Measurements from ENCODE around the gene RAD21L1. TPM values are rescaled to one million over a fixed set of nuclear protein-coding genes. Genes with fewer than 3 reads are reported as not detected.

Gene RAD21L1
- total RNA-seq, 4 donors from 2014 or later, result not detected

DNA sequence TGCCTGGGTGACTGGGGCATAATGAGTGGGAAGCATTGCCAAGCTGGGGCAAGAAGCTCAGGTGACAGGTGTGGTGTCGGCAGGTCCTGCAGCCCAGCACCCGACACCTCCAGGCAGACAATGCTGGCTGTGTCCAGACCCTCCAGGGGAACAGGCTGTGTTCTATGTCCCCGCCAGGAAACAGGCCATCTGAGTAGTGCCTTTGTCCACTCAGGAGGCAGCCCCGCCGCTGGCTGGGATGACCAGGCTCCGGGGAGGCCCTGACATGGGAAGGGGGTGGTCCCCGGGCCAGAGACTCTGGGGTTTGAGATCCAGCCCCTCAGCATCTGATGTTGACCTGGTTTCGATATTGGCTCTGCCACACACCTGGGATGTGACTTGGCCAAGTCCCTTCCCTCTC, 68.7 kb downstream of the RAD21L1 start:
- intact Hi-C loops (cut with DNase I), result no loop called here
- no peak overlapping the region for H3K27ac ChIP-seq
- peaks cover 0 to 5% (median 0%) of the 10 kb centered on the region in 3 donors for H3K36me3 ChIP-seq
- H3K4me3 ChIP-seq, result no peak overlapping the region
- whole genome bisulfite sequencing, 2 donors, result no CpG with 5 or more reads among the region's 8 CpGs
- no peaks in the 10 kb centered on the region for H3K9me3 ChIP-seq
- DNase-seq, result no peak
- H3K27me3 ChIP-seq, result no peaks in the 10 kb centered on the region
- no peaks in the 10 kb centered on the region for H3K4me1 ChIP-seq
- TF ChIP-seq, protein P1, sequence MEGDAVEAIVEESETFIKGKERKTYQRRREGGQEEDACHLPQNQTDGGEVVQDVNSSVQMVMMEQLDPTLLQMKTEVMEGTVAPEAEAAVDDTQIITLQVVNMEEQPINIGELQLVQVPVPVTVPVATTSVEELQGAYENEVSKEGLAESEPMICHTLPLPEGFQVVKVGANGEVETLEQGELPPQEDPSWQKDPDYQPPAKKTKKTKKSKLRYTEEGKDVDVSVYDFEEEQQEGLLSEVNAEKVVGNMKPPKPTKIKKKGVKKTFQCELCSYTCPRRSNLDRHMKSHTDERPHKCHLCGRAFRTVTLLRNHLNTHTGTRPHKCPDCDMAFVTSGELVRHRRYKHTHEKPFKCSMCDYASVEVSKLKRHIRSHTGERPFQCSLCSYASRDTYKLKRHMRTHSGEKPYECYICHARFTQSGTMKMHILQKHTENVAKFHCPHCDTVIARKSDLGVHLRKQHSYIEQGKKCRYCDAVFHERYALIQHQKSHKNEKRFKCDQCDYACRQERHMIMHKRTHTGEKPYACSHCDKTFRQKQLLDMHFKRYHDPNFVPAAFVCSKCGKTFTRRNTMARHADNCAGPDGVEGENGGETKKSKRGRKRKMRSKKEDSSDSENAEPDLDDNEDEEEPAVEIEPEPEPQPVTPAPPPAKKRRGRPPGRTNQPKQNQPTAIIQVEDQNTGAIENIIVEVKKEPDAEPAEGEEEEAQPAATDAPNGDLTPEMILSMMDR (IDR thresholded peaks at IDR 0.05), result no peak
- TF ChIP-seq POLR2A (IDR thresholded peaks at IDR 0.05), result no peak

DNA sequence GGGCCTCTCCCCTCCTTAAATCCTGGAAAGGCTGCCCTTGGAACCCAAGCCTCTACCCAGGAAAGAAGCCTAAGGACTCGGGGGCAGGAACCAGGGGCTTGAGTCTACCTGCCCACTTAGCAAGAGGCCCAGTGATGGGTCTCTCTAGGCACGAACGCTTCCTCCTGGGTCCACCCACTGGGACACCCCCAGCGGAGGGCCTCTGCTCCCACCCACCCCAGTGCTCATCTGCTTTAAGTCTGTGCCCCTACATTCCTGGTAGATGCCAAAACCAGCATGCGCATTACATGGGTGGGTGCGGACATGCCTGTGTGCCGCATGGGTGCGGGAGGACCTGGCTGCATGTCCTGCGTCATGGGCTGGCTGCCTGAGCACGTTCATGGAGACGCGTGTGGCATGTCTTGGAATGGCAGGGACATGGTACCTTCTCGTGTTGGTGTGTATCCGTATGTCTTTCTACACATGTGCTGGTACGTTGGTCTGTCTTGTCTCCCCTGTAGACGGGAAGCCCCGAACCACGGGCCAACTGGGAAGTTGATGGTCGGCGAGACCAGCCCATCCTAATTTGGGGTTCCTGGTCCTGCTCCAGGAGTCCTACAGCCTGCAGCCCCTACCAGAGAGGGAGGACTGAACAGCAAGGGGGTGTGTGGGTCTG, 69.6 kb downstream of the RAD21L1 start:
- Histone ChIP-seq H3K4me1 (peaks cover 0 to under 1% (median under 1%) of the 10 kb centered on the region in 3 donors), H3K27ac (no peak overlapping the region), H3K9me3 (no peaks in the 10 kb centered on the region), H3K4me3 (no peak overlapping the region), H3K36me3 (peaks cover 0 to 5% (median 0%) of the 10 kb centered on the region in 3 donors), H3K27me3 (no peaks in the 10 kb centered on the region)
- 60 to 86% methylated on average over 1 to 4 of the region's 20 CpGs for WGBS, 2 donors
- no peak for DNase-seq
- TF ChIP-seq POLR2A (IDR thresholded peaks at IDR 0.05), result no peak
- TF ChIP-seq, protein P1 (IDR thresholded peaks at IDR 0.05), result no peak
- intact Hi-C loops (cut with DNase I), result no loop called here

DNA sequence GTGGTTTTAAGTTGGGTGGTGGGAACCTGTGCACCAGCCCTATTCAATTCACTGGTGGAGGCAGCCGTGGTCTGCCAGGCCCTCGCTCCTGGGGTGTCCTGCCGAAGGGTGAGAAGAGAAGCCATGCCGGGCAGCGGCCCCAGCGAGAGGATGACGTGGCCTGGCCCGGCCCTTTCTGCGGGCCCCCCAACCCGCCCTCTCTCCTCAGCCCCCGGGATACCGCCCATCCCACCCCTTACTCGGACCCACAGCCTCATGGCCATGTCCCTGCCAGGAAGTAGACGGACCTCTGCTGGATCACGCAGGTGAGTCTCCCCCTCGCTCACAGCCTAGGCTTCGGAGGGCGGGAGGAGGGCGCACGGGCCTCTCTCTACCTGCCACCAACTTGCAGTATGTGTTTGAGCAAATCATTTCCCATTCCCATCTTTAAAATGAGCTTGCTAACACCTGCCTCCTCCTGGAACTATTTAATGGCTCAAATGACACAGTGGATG, 70.3 kb downstream of the RAD21L1 start:
- no peak for DNase-seq
- H3K27ac ChIP-seq, result no peak overlapping the region
- intact Hi-C loops (cut with DNase I), result no loop called here
- TF ChIP-seq, protein P1 (IDR thresholded peaks at IDR 0.05), result no peak
- TF ChIP-seq POLR2A (IDR thresholded peaks at IDR 0.05), result no peak
- H3K4me1 ChIP-seq, result peaks cover 0 to 8% (median 7%) of the 10 kb centered on the region in 3 donors
- no peaks in the 10 kb centered on the region for H3K9me3 ChIP-seq
- no peak overlapping the region for H3K4me3 ChIP-seq
- H3K27me3 ChIP-seq, result no peaks in the 10 kb centered on the region
- 75 to 95% methylated on average over 2 to 10 of the region's 20 CpGs for WGBS, 2 donors
- peaks cover 0 to 5% (median 0%) of the 10 kb centered on the region in 3 donors for H3K36me3 ChIP-seq

DNA sequence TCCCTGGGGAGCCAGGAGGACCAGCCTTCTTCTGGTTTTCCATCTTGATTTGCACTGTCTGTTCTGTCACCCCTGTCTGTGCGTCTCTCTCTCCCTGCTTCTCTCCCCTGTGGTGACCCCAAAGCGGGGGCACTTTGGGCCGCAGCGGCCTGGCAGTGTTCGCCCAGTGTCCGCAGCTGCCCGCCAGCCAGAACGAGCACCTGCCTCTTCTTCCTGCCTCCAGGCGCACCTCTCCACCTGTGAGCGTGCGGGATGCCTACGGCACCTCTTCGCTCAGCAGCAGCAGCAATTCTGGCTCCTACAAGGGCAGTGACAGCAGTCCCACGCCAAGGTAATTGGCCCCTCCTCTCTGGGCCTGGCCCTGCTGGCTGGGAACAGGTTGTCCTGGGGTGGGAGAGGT, 71.1 kb downstream of the RAD21L1 start:
- no peak overlapping the region for H3K27ac ChIP-seq
- no peaks in the 10 kb centered on the region for H3K9me3 ChIP-seq
- H3K27me3 ChIP-seq, result no peaks in the 10 kb centered on the region
- H3K4me1 ChIP-seq, result peaks cover 0 to 9% (median 7%) of the 10 kb centered on the region in 3 donors
- DNase-seq, result no peak
- intact Hi-C loops (cut with DNase I), result no loop called here
- H3K4me3 ChIP-seq, result no peak overlapping the region
- peaks cover 0 to 5% (median 0%) of the 10 kb centered on the region in 3 donors for H3K36me3 ChIP-seq
- 87 to 93% methylated on average over 10 to 14 of the region's 14 CpGs for WGBS, 2 donors
- TF ChIP-seq POLR2A (IDR thresholded peaks at IDR 0.05), result no peak
- TF ChIP-seq, protein P1 (IDR thresholded peaks at IDR 0.05), result no peak

DNA sequence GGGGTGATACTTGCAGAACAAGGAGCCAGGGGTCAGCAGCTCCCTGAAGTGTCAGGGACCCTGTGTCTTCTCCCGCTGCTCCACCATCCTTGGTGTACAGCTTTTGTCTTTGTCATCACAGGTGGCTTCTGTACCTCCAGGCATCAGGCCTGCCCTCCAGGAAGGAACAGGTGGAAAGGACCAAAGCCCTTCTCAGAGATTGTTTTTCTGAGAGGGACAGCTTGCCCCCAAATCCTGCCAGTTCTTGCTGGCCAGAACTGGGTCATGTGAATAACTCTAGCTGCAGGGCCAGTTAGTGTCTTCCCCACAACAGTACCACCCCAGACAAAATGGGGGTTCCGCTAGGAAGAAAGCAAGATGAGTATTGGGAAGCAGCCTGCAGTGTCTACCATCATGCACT, 71.6 kb downstream of the RAD21L1 start:
- Histone ChIP-seq H3K36me3 (peaks cover 0 to 5% (median 0%) of the 10 kb centered on the region in 3 donors), H3K27me3 (no peaks in the 10 kb centered on the region), H3K4me3 (no peak overlapping the region), H3K4me1 (peaks cover 0 to 9% (median 7%) of the 10 kb centered on the region in 3 donors), H3K27ac (no peak overlapping the region), H3K9me3 (no peaks in the 10 kb centered on the region)
- no peak for DNase-seq
- intact Hi-C loops (cut with DNase I), result no loop called here
- TF ChIP-seq, protein P1 (IDR thresholded peaks at IDR 0.05), result no peak
- no peak for TF ChIP-seq POLR2A (IDR thresholded peaks at IDR 0.05)
- WGBS, 2 donors, result 84 to 94% methylated on average over 2 of the region's 2 CpGs
